Fibroblast of villous mesenchyme (primary cell): Measurements from ENCODE around the gene SYTL1. TPM values are rescaled to one million over a fixed set of nuclear protein-coding genes. Genes with fewer than 3 reads are reported as not detected.
A peak's percentile ranks its signal among the peaks of the same experiment; 100 is the strongest.

ENCODE experiments used
- DNase-seq: peaks from one replicate; pipeline ENCODE4 v3.0.0-alpha.2; 2010; ENCODE audit warnings: low read depth
- H3K4me3 ChIP-seq: 2 replicates; pipeline ENCODE4 v1.5.1; 2011; ENCODE audit warnings: low read depth, mild to moderate bottlenecking, low read length
- total RNA-seq: library from RNA; depleted of rRNA; stranded (reverse); fragments of >200 nt; gene quantifications from 2 replicates; pipeline ENCODE4 v1.2.3, GENCODE V29; 2012
- TF ChIP-seq, protein P1 (sequence below): IDR thresholded peaks from 2 replicates; pipeline ENCODE4 v1.5.1; 2012; ENCODE audit warnings: low read depth, mild to moderate bottlenecking, low read length; ENCODE audit not compliant: insufficient read depth

The SYTL1 gene
- total RNA-seq, 1 donor = under 0.01 TPM

DNA sequence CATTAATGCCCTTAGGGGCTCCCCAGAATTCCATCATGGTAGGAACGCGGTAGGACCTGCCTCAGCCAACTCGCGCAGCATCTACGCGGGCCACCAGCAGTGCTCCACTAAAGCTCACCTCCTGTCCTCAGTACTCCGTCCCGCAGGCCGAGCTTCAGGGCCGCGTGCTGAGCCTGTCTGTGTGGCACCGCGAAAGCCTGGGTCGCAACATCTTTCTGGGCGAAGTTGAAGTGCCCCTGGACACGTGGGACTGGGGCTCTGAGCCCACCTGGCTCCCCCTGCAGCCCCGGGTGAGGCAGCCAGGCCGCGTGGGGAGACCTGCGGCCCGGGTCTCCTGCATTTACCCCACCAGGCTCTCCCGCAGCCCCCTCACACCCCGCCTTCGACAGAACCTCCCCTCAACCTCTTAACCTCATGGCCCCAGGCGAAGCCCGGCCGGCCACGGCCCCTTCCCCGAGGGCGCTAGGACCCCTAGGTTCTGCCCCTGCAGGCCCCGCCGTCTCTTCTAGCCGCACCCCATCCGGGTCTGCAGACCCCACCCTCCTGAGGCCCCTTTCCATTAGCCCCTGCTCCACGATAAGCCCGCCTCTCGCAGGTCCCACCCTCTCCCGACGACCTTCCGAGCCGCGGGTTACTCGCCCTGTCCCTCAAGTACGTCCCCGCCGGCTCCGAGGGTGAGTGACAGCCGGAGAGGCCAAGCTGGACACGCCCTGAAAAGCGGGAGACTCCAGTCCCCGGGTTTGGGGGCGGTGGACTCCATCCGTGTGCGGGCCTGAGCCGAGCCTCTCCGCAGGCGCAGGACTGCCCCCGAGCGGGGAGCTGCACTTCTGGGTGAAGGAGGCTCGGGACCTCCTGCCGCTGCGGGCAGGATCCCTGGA is 9.1 kb downstream of the SYTL1 start:
- DNase-seq = peak; percentile 38
- TF ChIP-seq, protein P1, sequence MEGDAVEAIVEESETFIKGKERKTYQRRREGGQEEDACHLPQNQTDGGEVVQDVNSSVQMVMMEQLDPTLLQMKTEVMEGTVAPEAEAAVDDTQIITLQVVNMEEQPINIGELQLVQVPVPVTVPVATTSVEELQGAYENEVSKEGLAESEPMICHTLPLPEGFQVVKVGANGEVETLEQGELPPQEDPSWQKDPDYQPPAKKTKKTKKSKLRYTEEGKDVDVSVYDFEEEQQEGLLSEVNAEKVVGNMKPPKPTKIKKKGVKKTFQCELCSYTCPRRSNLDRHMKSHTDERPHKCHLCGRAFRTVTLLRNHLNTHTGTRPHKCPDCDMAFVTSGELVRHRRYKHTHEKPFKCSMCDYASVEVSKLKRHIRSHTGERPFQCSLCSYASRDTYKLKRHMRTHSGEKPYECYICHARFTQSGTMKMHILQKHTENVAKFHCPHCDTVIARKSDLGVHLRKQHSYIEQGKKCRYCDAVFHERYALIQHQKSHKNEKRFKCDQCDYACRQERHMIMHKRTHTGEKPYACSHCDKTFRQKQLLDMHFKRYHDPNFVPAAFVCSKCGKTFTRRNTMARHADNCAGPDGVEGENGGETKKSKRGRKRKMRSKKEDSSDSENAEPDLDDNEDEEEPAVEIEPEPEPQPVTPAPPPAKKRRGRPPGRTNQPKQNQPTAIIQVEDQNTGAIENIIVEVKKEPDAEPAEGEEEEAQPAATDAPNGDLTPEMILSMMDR = peak; percentile 23
- peak overlapping the region; percentile 6 for H3K4me3 ChIP-seq

DNA sequence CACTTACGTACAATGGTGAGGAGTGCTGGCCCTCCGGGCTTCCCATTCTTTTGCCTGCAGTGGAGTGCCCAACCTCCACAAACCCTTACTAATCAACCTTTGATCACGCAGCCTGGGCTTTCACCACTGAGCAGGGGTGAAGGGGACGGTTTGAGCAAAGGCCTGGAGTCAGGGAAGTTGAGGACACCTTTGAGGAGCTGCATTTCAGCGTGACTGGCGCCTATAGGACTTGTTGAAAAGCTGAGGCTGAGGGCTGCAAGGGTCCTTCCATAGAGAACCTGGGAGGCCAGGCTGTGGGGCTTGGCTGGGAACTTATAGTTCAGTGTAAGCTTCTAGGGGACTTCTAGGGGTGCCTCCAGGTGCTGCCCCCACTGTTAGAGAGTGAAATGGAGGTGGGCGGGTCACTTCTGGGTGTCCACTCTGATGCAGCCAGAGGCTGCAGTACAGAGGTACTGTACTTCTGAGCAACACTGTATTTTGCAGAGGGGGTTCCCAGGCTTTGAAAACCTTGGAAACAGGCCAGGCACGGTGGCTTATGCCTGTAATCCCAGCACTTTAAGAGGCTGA is 9.8 kb downstream of the SYTL1 start:
- DNase-seq = no peak
- TF ChIP-seq, protein P1 = no peak
- H3K4me3 ChIP-seq = no peak overlapping the region

DNA sequence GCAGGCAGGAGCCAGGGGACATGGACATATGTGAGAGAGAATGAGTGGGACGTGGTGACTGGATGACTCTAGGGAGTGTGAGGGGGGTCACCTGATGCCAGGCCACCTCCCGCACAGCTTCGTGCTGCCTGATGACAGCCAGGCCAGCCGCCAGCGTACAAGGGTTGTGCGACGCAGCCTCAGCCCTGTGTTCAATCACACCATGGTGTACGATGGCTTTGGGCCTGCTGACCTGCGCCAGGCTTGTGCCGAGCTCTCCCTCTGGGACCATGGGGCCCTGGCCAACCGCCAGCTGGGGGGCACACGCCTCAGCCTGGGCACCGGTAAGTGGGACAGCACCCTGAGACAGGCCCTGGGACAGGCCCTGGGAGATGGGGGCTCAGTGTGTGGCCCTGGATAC is 11.3 kb downstream of the SYTL1 start:
- DNase-seq = no peak
- no peak overlapping the region for H3K4me3 ChIP-seq
- TF ChIP-seq, protein P1 = no peak

DNA sequence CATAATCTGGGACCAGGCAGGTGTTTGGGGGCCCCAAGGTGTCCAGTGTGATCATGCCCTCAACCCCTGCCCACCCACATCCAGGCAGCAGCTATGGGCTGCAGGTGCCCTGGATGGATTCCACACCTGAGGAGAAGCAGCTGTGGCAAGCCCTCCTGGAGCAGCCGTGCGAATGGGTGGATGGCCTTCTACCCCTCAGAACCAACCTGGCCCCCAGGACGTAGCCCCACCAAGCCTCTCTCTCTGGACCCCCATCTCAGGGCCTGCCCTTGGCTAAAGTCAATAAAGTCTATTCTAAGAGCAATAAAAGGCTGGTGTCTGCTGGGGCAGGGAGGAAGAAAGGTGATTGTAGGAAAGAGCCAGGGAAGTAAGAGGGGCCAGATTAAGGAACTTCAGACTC is 11.8 kb downstream of the SYTL1 start:
- H3K4me3 ChIP-seq = no peak overlapping the region
- DNase-seq = no peak
- TF ChIP-seq, protein P1 = no peak

DNA sequence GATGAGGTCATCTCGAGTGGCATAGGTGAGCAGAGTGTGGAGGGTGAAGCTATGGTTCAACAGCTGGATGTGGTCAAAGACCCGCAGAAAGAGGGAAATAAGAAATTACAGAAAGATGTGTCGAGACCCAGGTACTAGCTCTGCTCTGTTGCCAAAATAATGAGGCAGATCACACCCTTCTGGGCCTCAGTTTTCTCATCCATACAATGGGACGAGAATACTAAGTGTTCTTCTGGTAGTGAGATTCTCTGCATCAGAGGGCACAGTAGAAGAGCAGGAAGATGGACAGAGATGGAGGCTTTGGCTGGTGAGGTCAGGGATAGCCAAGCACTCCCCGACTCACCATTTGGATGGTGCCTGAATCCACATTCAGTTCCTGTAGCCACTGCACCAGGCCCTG is 13.9 kb downstream of the SYTL1 start:
- no peak for DNase-seq
- TF ChIP-seq, protein P1 = no peak
- no peak overlapping the region for H3K4me3 ChIP-seq

DNA sequence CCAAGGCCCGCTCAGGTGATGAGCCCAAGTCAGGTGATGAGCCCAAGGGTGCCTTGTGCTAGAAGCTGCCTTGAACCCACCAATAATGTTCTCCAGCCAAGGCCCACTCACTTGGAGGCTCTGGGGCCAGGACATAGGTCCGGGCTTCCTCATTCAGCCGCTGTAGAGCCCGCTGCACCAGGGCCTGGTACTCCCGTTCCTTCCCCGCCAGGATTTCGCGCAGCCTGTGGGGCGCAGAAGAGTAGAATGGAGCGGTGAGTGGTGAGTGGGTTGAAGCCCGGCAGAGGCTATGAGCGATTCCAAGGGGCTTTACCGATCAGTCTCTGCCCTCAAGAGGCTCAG is 14.4 kb downstream of the SYTL1 start:
- TF ChIP-seq, protein P1 = no peak
- H3K4me3 ChIP-seq = no peak overlapping the region
- DNase-seq = no peak
